Brain microvascular endothelial cell (primary cell): ENCODE data around the gene CCDC187.

Experiments
- DNase-seq: peaks from one replicate; pipeline ENCODE4 v3.0.0-alpha.2; 2020
- H3K27ac ChIP-seq: fragments of 250-450 bp; sonication (Bioruptor Pico); 2 replicates; pipeline ENCODE4 v1.5.1; 2020; ENCODE audit warnings: mild to moderate bottlenecking, moderate library complexity
- H3K27me3 ChIP-seq: fragments of 250-450 bp; sonication (Bioruptor Pico); replicated peaks from 2 replicates; pipeline ENCODE4 v1.5.1; 2020; ENCODE audit warnings: mild to moderate bottlenecking
- H3K36me3 ChIP-seq: fragments of 250-450 bp; sonication (Bioruptor Pico); replicated peaks from 2 replicates; pipeline ENCODE4 v1.5.1; 2020; ENCODE audit warnings: mild to moderate bottlenecking
- H3K4me3 ChIP-seq: 2 replicates; pipeline ENCODE4 v1.5.1; 2011; ENCODE audit warnings: low read depth, mild to moderate bottlenecking, control low read depth, low read length, moderate library complexity
- in situ Hi-C: cut with HindIII; loops from 2 replicates; pipeline ENCODE4 v1.10.0; 2017; ENCODE audit warnings: low sequenced_read_pairs, low pct_ligation_motif_present
- TF ChIP-seq, protein P1 (sequence below): IDR thresholded peaks from 2 replicates; pipeline ENCODE4 v1.5.1; 2011; ENCODE audit warnings: low read depth, mild to moderate bottlenecking, moderate library complexity, low read length, control low read depth, inconsistent platforms; ENCODE audit errors: missing control alignments

The CCDC187 gene

DNA sequence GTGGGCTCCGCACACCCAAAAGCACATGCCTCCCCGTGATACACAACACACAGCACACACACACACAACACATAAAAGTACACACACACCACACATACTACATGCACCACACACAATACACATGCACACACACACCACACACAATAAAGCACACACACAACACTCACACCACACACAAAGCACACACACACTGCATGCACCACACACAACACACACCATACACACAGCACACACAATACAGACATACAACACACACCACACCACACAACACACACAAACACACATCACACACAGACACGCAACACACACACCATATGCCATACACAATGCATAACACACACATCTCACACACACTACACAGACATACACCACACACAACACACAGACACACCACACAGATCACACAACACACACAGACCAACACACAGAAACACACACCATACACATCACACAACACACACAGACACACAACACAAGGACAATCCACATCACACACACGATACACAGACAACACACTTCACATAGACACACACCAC, 3.4 kb upstream of the CCDC187 start:
- in situ Hi-C loops: no loop called here
- no peaks in the 10 kb centered on the region for H3K36me3 ChIP-seq
- H3K27ac ChIP-seq: no peak overlapping the region
- TF ChIP-seq, protein P1, sequence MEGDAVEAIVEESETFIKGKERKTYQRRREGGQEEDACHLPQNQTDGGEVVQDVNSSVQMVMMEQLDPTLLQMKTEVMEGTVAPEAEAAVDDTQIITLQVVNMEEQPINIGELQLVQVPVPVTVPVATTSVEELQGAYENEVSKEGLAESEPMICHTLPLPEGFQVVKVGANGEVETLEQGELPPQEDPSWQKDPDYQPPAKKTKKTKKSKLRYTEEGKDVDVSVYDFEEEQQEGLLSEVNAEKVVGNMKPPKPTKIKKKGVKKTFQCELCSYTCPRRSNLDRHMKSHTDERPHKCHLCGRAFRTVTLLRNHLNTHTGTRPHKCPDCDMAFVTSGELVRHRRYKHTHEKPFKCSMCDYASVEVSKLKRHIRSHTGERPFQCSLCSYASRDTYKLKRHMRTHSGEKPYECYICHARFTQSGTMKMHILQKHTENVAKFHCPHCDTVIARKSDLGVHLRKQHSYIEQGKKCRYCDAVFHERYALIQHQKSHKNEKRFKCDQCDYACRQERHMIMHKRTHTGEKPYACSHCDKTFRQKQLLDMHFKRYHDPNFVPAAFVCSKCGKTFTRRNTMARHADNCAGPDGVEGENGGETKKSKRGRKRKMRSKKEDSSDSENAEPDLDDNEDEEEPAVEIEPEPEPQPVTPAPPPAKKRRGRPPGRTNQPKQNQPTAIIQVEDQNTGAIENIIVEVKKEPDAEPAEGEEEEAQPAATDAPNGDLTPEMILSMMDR: no peak
- no peak for DNase-seq
- H3K27me3 ChIP-seq: no peaks in the 10 kb centered on the region
- no peak overlapping the region for H3K4me3 ChIP-seq

DNA sequence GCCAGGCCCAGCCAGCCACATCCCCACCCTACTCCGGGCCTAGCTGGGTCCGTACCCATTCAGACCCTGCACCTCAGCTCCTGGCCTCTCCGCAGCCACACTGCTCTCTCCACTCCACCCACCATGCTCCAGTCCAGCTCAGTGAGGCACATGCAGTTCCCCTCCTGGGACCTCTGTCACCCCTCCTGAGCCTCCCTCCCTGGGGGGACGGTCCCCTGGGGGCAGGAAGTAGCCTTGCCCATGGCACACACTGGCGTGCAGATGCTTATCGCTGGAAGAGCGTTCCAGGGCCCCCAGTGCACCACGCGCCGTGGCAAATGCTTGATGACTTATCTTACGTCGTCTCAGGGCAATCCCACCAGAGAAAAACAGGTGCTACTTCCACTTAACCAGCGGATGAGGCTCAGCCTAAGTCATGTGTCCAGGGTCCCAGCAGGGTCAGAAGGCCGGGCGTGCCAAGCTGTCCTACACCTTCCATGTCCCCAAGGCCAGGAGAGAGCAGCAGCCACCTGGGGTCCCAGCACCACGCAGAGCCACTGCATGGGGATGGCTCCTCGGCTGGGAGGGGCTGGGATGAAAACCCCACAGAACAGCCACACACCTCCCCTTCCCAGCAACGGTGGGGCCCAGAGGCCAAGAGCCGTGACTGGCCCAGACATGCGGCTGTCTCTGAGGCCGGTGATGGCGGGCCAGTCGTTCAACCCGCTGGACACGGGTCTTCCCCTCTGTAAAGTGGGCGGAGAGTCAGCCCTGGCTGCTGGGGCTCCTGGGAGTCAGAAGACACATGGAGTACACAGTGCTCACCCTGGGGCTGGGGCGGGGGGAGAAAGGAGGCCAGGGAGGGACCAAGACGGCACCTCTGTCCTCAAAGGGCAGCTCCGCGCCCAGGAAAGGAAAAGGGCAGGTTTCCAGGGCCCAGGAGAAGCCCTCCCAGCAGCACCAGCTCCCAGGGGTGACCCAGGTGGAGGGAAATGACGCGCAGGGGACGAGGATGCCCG, 2.6 kb upstream of the CCDC187 start:
- DNase-seq: no peak
- Histone ChIP-seq H3K36me3 (no peaks in the 10 kb centered on the region), H3K27me3 (no peaks in the 10 kb centered on the region), H3K27ac (no peak overlapping the region), H3K4me3 (no peak overlapping the region)
- in situ Hi-C loops: no loop called here
- TF ChIP-seq, protein P1: no peak

DNA sequence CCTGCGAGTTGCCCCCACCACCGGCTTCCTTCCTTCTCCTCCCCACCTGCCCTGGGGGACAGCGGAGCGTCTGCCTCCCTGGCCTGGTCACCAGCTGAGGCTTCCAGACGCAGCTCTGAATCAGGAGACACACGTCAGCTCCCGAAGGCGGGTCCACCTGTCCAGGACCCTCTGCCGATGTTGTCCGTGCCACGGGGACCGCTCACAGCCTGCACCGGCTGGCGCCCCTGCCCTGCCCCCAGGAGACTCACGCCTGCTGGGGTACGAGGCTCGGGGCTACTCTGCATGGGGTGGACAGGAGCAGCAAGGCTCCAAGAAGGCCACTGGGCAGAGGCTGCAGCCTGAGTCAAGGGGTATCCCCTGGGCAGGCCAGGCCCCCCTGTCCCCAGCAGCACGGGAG, 1.9 kb upstream of the CCDC187 start:
- in situ Hi-C loops: no loop called here
- DNase-seq: no peak

DNA sequence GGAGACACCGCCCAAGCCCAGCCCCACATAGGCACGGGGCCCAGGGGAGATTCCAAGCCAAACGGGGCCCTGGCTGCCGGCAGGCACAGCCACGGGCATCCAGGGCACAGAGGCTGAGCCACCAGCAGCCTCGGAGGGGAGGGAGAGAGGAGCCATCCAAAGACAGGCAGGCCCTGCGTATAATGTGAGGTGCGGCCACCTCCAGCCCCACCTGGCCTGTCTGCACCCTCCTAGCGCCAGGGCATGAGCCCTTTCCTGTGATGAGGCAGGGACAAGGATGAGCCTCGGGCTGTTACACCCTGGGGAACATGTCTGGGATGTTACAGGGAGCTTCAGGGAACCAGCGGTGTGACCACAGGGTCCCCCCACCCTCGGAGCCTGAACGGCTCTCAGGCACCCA, 1.1 kb upstream of the CCDC187 start:
- Histone ChIP-seq H3K27ac (no peak overlapping the region), H3K36me3 (no peaks in the 10 kb centered on the region), H3K27me3 (no peaks in the 10 kb centered on the region), H3K4me3 (no peak overlapping the region)
- TF ChIP-seq, protein P1: no peak
- in situ Hi-C loops: no loop called here
- DNase-seq: no peak

More for the DNA sequence above, 1.9 kb upstream of the CCDC187 start:
- no peak overlapping the region for H3K4me3 ChIP-seq
- TF ChIP-seq, protein P1: no peak
- H3K36me3 ChIP-seq: no peaks in the 10 kb centered on the region
- H3K27ac ChIP-seq: no peak overlapping the region
- no peaks in the 10 kb centered on the region for H3K27me3 ChIP-seq

DNA sequence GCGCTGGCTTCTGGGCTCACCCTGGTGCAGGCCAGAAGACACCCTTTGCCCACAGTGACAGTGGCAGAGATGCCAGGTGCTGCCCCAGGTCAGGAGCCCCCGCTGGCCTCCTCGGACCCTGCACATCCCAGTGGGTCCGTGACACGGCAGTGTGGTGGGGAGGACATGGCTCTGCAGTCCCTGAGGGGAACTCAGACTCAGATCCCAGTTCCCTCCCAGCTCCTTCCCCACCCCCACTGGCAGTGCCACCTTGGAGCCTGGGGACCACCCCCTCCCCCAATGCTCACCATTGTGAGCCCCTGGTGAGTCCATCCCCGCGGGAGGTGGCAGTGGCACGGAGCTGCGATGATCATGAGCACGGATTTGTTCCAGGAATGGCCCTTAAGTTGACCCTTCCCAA, 562 bp upstream of the CCDC187 start:
- DNase-seq: no peak
- H3K36me3 ChIP-seq: no peaks in the 10 kb centered on the region
- no peaks in the 10 kb centered on the region for H3K27me3 ChIP-seq
- no peak overlapping the region for H3K4me3 ChIP-seq
- H3K27ac ChIP-seq: no peak overlapping the region
- TF ChIP-seq, protein P1: no peak
- in situ Hi-C loops: no loop called here
